ENCODE measurements around the gene NPBWR2. TPM values are rescaled to one million over a fixed set of nuclear protein-coding genes. Genes with fewer than 3 reads are reported as not detected.

The NPBWR2 gene
- total RNA-seq, 1 donor from 2014 or later: not detected

DNA sequence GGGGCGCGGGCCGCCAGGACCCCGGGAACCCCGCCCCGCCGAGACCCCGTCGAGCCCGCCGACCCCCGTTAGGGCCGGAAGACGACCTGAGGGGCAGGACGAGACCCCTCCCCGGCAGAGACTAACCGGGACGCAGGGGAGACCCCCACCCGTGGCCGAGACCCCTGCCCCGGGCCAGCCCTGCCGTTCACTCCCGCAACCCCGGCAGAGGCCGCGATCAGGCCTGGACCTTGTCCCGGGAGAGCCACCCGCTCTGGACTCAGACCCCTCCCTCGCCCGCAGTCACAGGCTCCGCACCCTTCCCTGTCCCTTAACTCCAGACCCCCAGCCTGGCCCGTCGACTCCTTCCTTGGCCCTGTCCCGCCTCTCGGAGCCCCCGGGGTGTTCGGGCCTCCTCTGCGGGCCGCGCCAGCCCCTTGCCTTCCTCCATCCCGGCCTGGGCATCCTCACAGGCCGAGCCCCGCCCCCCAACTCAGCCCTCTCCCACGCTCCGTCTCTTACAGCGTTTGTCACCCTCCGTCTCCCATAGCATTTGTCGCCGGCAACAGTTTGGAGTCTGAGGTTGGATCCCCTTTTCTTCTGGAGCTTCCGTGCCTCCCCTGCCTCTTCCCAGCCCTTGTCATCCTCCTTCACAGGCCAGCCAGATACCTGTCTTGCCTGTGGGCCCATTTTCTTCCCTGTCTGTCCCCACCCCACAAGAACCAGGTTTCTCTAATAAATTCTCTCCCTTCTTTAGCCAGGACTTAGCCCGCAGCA lies 43.8 kb downstream of the NPBWR2 start:
- peaks cover 12% of the 10 kb centered on the region for H3K27me3 Mint-ChIP-seq (ENCODE audit: insufficient read depth, low read depth)
- peaks cover 4% of the 10 kb centered on the region for H3F3A ChIP-seq (ENCODE audit: low read depth)
- peak overlapping the region; percentile 94 for H3K4me3 Mint-ChIP-seq
- H3K36me3 ChIP-seq: no peaks in the 10 kb centered on the region
- H3K4me1 Mint-ChIP-seq: peaks cover 25% of the 10 kb centered on the region
- H3K4me1 ChIP-seq: peaks cover 7% of the 10 kb centered on the region
- TF ChIP-seq, protein P1, sequence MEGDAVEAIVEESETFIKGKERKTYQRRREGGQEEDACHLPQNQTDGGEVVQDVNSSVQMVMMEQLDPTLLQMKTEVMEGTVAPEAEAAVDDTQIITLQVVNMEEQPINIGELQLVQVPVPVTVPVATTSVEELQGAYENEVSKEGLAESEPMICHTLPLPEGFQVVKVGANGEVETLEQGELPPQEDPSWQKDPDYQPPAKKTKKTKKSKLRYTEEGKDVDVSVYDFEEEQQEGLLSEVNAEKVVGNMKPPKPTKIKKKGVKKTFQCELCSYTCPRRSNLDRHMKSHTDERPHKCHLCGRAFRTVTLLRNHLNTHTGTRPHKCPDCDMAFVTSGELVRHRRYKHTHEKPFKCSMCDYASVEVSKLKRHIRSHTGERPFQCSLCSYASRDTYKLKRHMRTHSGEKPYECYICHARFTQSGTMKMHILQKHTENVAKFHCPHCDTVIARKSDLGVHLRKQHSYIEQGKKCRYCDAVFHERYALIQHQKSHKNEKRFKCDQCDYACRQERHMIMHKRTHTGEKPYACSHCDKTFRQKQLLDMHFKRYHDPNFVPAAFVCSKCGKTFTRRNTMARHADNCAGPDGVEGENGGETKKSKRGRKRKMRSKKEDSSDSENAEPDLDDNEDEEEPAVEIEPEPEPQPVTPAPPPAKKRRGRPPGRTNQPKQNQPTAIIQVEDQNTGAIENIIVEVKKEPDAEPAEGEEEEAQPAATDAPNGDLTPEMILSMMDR (IDR thresholded peaks at IDR 0.05): no peak
- no peak for TF ChIP-seq EZH2 (IDR thresholded peaks at IDR 0.05)
- no peak for TF ChIP-seq EZH2phosphoT487 (IDR thresholded peaks at IDR 0.05)
- no peak overlapping the region for H2AFZ ChIP-seq (replicated peaks)
- H3K27ac ChIP-seq: no peak overlapping the region
- H3K9me3 Mint-ChIP-seq: no peaks in the 10 kb centered on the region
- H3K4me2 ChIP-seq: peak overlapping the region; percentile 86
- H3K79me2 ChIP-seq (ENCODE audit: low read depth): peaks cover 9% of the 10 kb centered on the region
- no peaks in the 10 kb centered on the region for H3K36me3 Mint-ChIP-seq
- peaks cover 20% of the 10 kb centered on the region for H4K20me1 ChIP-seq (ENCODE audit: low read depth)
- no peaks in the 10 kb centered on the region for H3K27me3 ChIP-seq
- peak overlapping the region; percentile 14 for H3K9ac ChIP-seq
- no peak overlapping the region for H3K27ac Mint-ChIP-seq
- peak overlapping the region; percentile 99 for H3K4me3 ChIP-seq
- H3K9me3 ChIP-seq (ENCODE audit: low read depth): no peaks in the 10 kb centered on the region
- peak; percentile 56 for DNase-seq (ENCODE audit: low spot score)

DNA sequence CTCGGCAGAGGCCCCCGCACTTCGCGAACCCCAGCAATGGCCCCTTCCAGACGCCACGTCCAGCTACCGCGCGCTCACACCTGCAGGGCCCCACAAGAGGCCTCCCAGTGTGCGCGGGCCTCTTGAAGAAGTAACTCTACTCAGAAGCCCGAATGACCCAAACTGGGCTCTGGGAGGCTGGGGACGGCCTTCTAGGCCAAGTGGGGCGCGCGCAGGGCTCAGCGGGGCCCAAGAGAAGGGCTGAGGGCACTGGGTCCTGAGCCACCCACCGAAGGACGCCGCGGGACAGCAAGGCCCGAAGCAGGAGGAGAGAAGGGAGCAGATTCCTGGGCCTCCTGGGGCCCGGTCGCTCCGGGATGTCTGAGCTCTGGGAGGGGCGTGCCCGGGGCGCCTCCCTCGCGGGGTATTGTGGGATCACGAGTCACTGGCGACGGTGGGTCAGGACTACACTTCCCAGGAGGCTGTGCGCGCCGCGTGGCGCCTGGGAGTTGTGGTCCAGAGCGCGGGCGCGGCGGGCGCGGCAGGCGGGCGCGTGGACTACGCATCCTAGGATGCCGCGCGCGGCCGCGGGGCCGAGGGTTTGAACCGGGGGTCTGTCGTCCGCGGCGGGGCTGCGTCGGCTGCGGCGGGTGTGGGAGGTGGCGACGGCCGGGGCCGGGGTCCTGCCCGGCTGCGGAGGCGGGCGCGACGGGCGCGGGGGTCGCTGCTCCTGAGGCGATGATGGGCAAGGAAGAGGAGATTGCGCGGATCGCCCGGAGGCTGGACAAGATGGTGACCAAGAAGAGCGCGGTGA lies 44.6 kb downstream of the NPBWR2 start, which contains the start of gene TCEA2:
Gene TCEA2, plus strand, starts transcription at position 603 of the 793 bp plus-strand sequence. Its CDS starts 115 bp downstream, at position 718.
- no peaks in the 10 kb centered on the region for H3K36me3 ChIP-seq
- H3K36me3 Mint-ChIP-seq: no peaks in the 10 kb centered on the region
- H3K4me3 ChIP-seq: peak within 1 kb of the TSS; percentile 99
- peaks cover 4% of the 10 kb centered on the region for H3F3A ChIP-seq (ENCODE audit: low read depth)
- H3K79me2 ChIP-seq (ENCODE audit: low read depth): peaks cover 9% of the 10 kb centered on the region
- peak within 1 kb of the TSS; percentile 14 for H3K9ac ChIP-seq
- no peaks in the 10 kb centered on the region for H3K27me3 ChIP-seq
- H3K27ac ChIP-seq: no peak within 1 kb of the TSS
- H3K27me3 Mint-ChIP-seq (ENCODE audit: insufficient read depth, low read depth): peaks cover 17% of the 10 kb centered on the region
- H3K9me3 Mint-ChIP-seq: no peaks in the 10 kb centered on the region
- H3K4me1 ChIP-seq: peaks cover 7% of the 10 kb centered on the region
- no peaks in the 10 kb centered on the region for H3K9me3 ChIP-seq (ENCODE audit: low read depth)
- peak within 1 kb of the TSS; percentile 94 for H3K4me3 Mint-ChIP-seq
- DNase-seq (ENCODE audit: low spot score): peak; percentile 96
- peaks cover 20% of the 10 kb centered on the region for H4K20me1 ChIP-seq (ENCODE audit: low read depth)
- H2AFZ ChIP-seq (replicated peaks): peak within 1 kb of the TSS; percentile 10
- H3K4me1 Mint-ChIP-seq: peaks cover 25% of the 10 kb centered on the region
- TF ChIP-seq, protein P1 (IDR thresholded peaks at IDR 0.05): no peak
- TF ChIP-seq EZH2 (IDR thresholded peaks at IDR 0.05): no peak
- no peak for TF ChIP-seq EZH2phosphoT487 (IDR thresholded peaks at IDR 0.05)
- peak within 1 kb of the TSS; percentile 86 for H3K4me2 ChIP-seq
- no peak within 1 kb of the TSS for H3K27ac Mint-ChIP-seq

DNA sequence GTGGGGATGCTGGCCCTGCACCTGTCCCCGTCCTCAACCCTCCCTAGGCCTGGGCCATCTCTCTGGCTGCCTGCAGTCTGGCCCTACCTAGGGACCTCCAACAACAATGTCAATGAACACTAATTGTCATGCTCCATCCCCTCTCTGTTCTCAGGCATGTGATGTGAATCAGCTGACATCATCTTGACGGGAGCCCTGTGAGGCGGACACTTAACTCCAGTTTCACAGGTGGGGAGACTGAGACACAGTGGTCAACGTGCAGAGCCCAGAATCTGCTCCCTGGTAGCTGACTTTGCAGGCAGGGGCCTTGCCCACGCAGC lies 45.1 kb downstream of the NPBWR2 start:
- peaks cover 7% of the 10 kb centered on the region for H3K4me1 ChIP-seq
- no peak overlapping the region for H3K27ac Mint-ChIP-seq

More for the DNA sequence above, 45.1 kb downstream of the NPBWR2 start:
- Histone ChIP-seq H3K4me2 (peak overlapping the region; percentile 86), H3F3A (ENCODE audit: low read depth) (peaks cover 5% of the 10 kb centered on the region), H4K20me1 (ENCODE audit: low read depth) (peaks cover 20% of the 10 kb centered on the region), H3K27me3 (no peaks in the 10 kb centered on the region), H3K79me2 (ENCODE audit: low read depth) (peaks cover 9% of the 10 kb centered on the region), H3K9me3 (ENCODE audit: low read depth) (no peaks in the 10 kb centered on the region), H3K36me3 (no peaks in the 10 kb centered on the region), H3K4me3 (peak overlapping the region; percentile 99), H3K9ac (no peak overlapping the region), H3K27ac (no peak overlapping the region), H2AFZ (replicated peaks) (no peak overlapping the region)
- H3K9me3 Mint-ChIP-seq: no peaks in the 10 kb centered on the region
- no peak for DNase-seq (ENCODE audit: low spot score)
- no peaks in the 10 kb centered on the region for H3K36me3 Mint-ChIP-seq
- peaks cover 17% of the 10 kb centered on the region for H3K27me3 Mint-ChIP-seq (ENCODE audit: insufficient read depth, low read depth)
- TF ChIP-seq, protein P1 (IDR thresholded peaks at IDR 0.05): no peak
- no peak for TF ChIP-seq EZH2 (IDR thresholded peaks at IDR 0.05)
- no peak for TF ChIP-seq EZH2phosphoT487 (IDR thresholded peaks at IDR 0.05)
- peaks cover 28% of the 10 kb centered on the region for H3K4me1 Mint-ChIP-seq
- H3K4me3 Mint-ChIP-seq: peak overlapping the region; percentile 94
